ENCODE measurements around the gene AGPS. TPM values are rescaled to one million over a fixed set of nuclear protein-coding genes. Genes with fewer than 3 reads are reported as not detected.

The AGPS gene
- total RNA-seq, 2 experiments from 2014 or later = 55.7 to 58.9 TPM

GRCh38 chr2:177551989-177552421 is 159.4 kb downstream of the AGPS start:
- intact Hi-C loops (cut with micrococcal nuclease) = loop anchor here (5.0 kb wide), 1 partner anchor 70 kb away; no protein-coding TSS in a partner anchor
- TF ChIP-seq CTCF (IDR thresholded peaks at IDR 0.05) = no peak
- H3K4me3 Mint-ChIP-seq = peak overlapping the region; percentile 98
- H3K27ac Mint-ChIP-seq = peak overlapping the region; percentile 98
- POLR2A ChIA-PET = no interaction called here
- no peak for DNase-seq
- H3K9me3 Mint-ChIP-seq = no peaks in the 10 kb centered on the region
- ATAC-seq = no peak
- H3K4me1 Mint-ChIP-seq (ENCODE audit: low read depth) = peaks cover 14% of the 10 kb centered on the region
- H3K27me3 Mint-ChIP-seq = no peaks in the 10 kb centered on the region
- CTCF ChIA-PET = interaction anchor here (1.3 to 1.8 kb wide), 2 partner anchors 53 to 217 kb away, joined by 4 to 5 read pairs; no protein-coding TSS in a partner anchor
- H3K36me3 Mint-ChIP-seq (ENCODE audit: low read depth) = no peaks in the 10 kb centered on the region

- Mint-ChIP-seq H3K36me3 (ENCODE audit: low read depth) (no peaks in the 10 kb centered on the region), H3K27me3 (no peaks in the 10 kb centered on the region)
- POLR2A ChIA-PET = no interaction called here
Observed at GRCh38 chr2:177552422-177553175, 160.0 kb downstream of the AGPS start.

GRCh38 chr2:177553176-177553884 is 160.8 kb downstream of the AGPS start:
- ATAC-seq = no peak
- H3K9me3 Mint-ChIP-seq = no peaks in the 10 kb centered on the region

More at GRCh38 chr2:177552422-177553175, 160.0 kb downstream of the AGPS start:
- intact Hi-C loops (cut with micrococcal nuclease) = loop anchor here (5.0 kb wide), 1 partner anchor 70 kb away; no protein-coding TSS in a partner anchor
- peaks cover 9% of the 10 kb centered on the region for H3K4me1 Mint-ChIP-seq (ENCODE audit: low read depth)
- no peak for TF ChIP-seq CTCF (IDR thresholded peaks at IDR 0.05)
- CTCF ChIA-PET = interaction anchor here (1.3 kb wide), 1 partner anchor 52 kb away, joined by 4 read pairs; no protein-coding TSS in a partner anchor
- H3K9me3 Mint-ChIP-seq = no peaks in the 10 kb centered on the region
- peak overlapping the region; percentile 98 for H3K4me3 Mint-ChIP-seq
- ATAC-seq (peak; percentile 94), DNase-seq (peak; percentile 92)
- H3K27ac Mint-ChIP-seq = peak overlapping the region; percentile 98

GRCh38 chr2:177554365-177554764 is 161.8 kb downstream of the AGPS start:
- DNase-seq = no peak
- TF ChIP-seq CTCF (IDR thresholded peaks at IDR 0.05) = no peak
- CTCF ChIA-PET = no interaction called here
- POLR2A ChIA-PET = no interaction called here
- Mint-ChIP-seq H3K27me3 (no peaks in the 10 kb centered on the region), H3K4me1 (ENCODE audit: low read depth) (peaks cover 9% of the 10 kb centered on the region), H3K27ac (no peak overlapping the region), H3K36me3 (ENCODE audit: low read depth) (no peaks in the 10 kb centered on the region), H3K4me3 (no peak overlapping the region), H3K9me3 (no peaks in the 10 kb centered on the region)
- intact Hi-C loops (cut with micrococcal nuclease) = loop anchor here (5.0 kb wide), 1 partner anchor 68 kb away; no protein-coding TSS in a partner anchor
- ATAC-seq = no peak

More at GRCh38 chr2:177553176-177553884, 160.8 kb downstream of the AGPS start:
- no peak for TF ChIP-seq CTCF (IDR thresholded peaks at IDR 0.05)
- POLR2A ChIA-PET = no interaction called here
- CTCF ChIA-PET = no interaction called here
- Mint-ChIP-seq H3K27me3 (no peaks in the 10 kb centered on the region), H3K4me1 (ENCODE audit: low read depth) (peaks cover 9% of the 10 kb centered on the region), H3K27ac (peak overlapping the region; percentile 98), H3K4me3 (peak overlapping the region; percentile 98), H3K36me3 (ENCODE audit: low read depth) (no peaks in the 10 kb centered on the region)
- DNase-seq = no peak
- intact Hi-C loops (cut with micrococcal nuclease) = loop anchor here (5.0 kb wide), 1 partner anchor 69 kb away; no protein-coding TSS in a partner anchor
